Colon (tissue), 2 donors: ENCODE results near the gene TSPOAP1.

Experiments used
- FAIRE-seq: peaks from 2 replicates; lab custom pipeline; 2012; peaks lifted over from hg19 to GRCh38; lab: Jason Lieb, UNC
- donor health status: control.
- donor health status: control.

Gene TSPOAP1

GRCh38 chr17:58327363-58328194 lies 1.0 kb downstream of the TSPOAP1 start:
- FAIRE-seq, result no peak

GRCh38 chr17:58326609-58327362 lies 1.8 kb downstream of the TSPOAP1 start:
- no peak for FAIRE-seq

- no peak for FAIRE-seq
Observed at GRCh38 chr17:58325976-58326468, 2.6 kb downstream of the TSPOAP1 start.

GRCh38 chr17:58325289-58325726 lies 3.3 kb downstream of the TSPOAP1 start:
- FAIRE-seq, result no peak

- no peak for FAIRE-seq
Observed at GRCh38 chr17:58324409-58325288, 3.9 kb downstream of the TSPOAP1 start.

GRCh38 chr17:58324056-58324408 lies 4.6 kb downstream of the TSPOAP1 start:
- no peak for FAIRE-seq

- FAIRE-seq, result no peak
Observed at GRCh38 chr17:58323366-58324055, 5.1 kb downstream of the TSPOAP1 start.

- FAIRE-seq, result no peak
Observed at GRCh38 chr17:58322581-58323185, 5.9 kb downstream of the TSPOAP1 start.

GRCh38 chr17:58321571-58322525 lies 6.7 kb downstream of the TSPOAP1 start:
- FAIRE-seq, result no peak

GRCh38 chr17:58320570-58321323 lies 7.8 kb downstream of the TSPOAP1 start:
- FAIRE-seq, result no peak

- no peak for FAIRE-seq
Observed at GRCh38 chr17:58320163-58320558, 8.4 kb downstream of the TSPOAP1 start.

GRCh38 chr17:58319173-58320162 lies 9.1 kb downstream of the TSPOAP1 start:
- no peak for FAIRE-seq

- FAIRE-seq, result no peak
Observed at GRCh38 chr17:58318627-58319172, 9.9 kb downstream of the TSPOAP1 start.

GRCh38 chr17:58318065-58318481 lies 10.5 kb downstream of the TSPOAP1 start:
- FAIRE-seq, result no peak

GRCh38 chr17:58317421-58318064 lies 11.1 kb downstream of the TSPOAP1 start:
- FAIRE-seq, result no peak

GRCh38 chr17:58316260-58316960 lies 12.2 kb downstream of the TSPOAP1 start:
- no peak for FAIRE-seq
